Neural progenitor cell (in vitro differentiated cells): ENCODE data around the gene GMDS.

Experiments used
- EZH2 ChIP-seq: fragments of 200-600 bp; sonication (generic); IDR thresholded peaks from 2 replicates; pipeline ENCODE4 v1.6.1; 2017; ENCODE audit warnings: antibody characterized with exemption, mild to moderate bottlenecking, moderate library complexity
- EZH2phosphoT487 ChIP-seq: fragments of 200-600 bp; sonication (generic); IDR thresholded peaks from 2 replicates; pipeline ENCODE4 v1.6.1; 2017; ENCODE audit warnings: antibody characterized with exemption
- TF ChIP-seq, protein P1 (sequence below): fragments of 200-600 bp; sonication (generic); IDR thresholded peaks from 2 replicates; pipeline ENCODE4 v1.5.1; 2017; ENCODE audit warnings: antibody characterized with exemption, mild to moderate bottlenecking

DNA sequence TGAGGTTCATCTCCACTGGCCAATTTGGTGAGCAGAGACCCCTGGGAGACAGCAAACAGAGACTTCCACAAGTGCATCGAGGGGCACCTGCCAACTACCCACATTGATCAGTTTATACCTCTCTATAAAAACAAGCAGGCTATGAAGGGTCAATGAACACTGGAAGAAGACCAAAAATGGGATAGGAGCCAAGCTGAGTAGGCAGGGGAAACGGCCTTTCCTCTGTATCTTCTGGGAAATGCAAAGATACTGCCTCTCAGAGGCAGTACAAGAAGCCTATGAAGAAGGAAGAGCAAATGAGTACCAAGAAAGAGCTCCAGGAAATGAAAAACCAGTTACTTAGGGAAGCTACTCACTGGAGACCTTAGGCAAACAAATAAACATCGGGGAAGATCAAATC lies 247.7 kb downstream of the GMDS start:
- no peak for TF ChIP-seq EZH2phosphoT487
- TF ChIP-seq, protein P1, sequence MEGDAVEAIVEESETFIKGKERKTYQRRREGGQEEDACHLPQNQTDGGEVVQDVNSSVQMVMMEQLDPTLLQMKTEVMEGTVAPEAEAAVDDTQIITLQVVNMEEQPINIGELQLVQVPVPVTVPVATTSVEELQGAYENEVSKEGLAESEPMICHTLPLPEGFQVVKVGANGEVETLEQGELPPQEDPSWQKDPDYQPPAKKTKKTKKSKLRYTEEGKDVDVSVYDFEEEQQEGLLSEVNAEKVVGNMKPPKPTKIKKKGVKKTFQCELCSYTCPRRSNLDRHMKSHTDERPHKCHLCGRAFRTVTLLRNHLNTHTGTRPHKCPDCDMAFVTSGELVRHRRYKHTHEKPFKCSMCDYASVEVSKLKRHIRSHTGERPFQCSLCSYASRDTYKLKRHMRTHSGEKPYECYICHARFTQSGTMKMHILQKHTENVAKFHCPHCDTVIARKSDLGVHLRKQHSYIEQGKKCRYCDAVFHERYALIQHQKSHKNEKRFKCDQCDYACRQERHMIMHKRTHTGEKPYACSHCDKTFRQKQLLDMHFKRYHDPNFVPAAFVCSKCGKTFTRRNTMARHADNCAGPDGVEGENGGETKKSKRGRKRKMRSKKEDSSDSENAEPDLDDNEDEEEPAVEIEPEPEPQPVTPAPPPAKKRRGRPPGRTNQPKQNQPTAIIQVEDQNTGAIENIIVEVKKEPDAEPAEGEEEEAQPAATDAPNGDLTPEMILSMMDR: no peak
- TF ChIP-seq EZH2: no peak
